Right lobe of liver (tissue), 6 donors: Measurements from ENCODE around the gene LMBRD2. TPM values are rescaled to one million over a fixed set of nuclear protein-coding genes. Genes with fewer than 3 reads are reported as not detected.

Experiments used
- ATAC-seq, 4 donors: fragments of 200-7000 bp; cut with Tn5 transposase; one replicate each; pipeline ENCODE4 v1.9.1; 2020; ENCODE audit warnings: mild to moderate bottlenecking in 4 of 4, moderate library complexity in 4 of 4
- DNase-seq, 3 donors: peaks; one replicate each; pipeline ENCODE4 v3.0.0-alpha.2; 2020
- H3K27ac ChIP-seq, 3 donors: fragments of 200-600 bp; one replicate each; pipeline ENCODE4 v1.8.0; 2022
- H3K27me3 ChIP-seq, 2 donors: fragments of 200-600 bp; one replicate each; pipeline ENCODE4 v1.8.0; 2022
- H3K36me3 ChIP-seq, 4 donors: fragments of 200-600 bp; sonication (generic) in 1 of 4; one replicate each; pipeline versions ENCODE4 v1.5.1 to v1.8.0; 2017 to 2022; ENCODE audit warnings: control low read depth in 1 of 4
- H3K4me1 ChIP-seq, 4 donors: fragments of 200-600 bp; sonication (generic) in 1 of 4; one replicate each; pipeline versions ENCODE4 v1.5.1 to v1.8.0; 2017 to 2022; ENCODE audit warnings: control low read depth in 1 of 4
- H3K4me3 ChIP-seq, 3 donors: fragments of 200-600 bp; one replicate each; pipeline ENCODE4 v1.8.0; 2022
- H3K9me3 ChIP-seq, 4 donors: fragments of 200-600 bp; sonication (generic) in 1 of 4; one replicate each; pipeline versions ENCODE4 v1.5.1 to v1.8.0; 2017 to 2022; ENCODE audit warnings: control low read depth in 1 of 4
- CTCF ChIP-seq, 4 donors: fragments of 200-600 bp in 3 of 4; fragments of 450-650 bp in 1 of 4; IDR thresholded peaks; one replicate each; pipeline versions ENCODE4 v1.5.1 to v1.8.0; 2016 to 2022; ENCODE audit warnings: antibody characterized with exemption in 4 of 4, mild to moderate bottlenecking in 2 of 4
- POLR2A ChIP-seq: fragments of 450-650 bp; IDR thresholded peaks from one replicate; pipeline ENCODE4 v1.6.1; 2017; ENCODE audit warnings: antibody characterized with exemption, mild to moderate bottlenecking
- WGBS: methylation state at CpG from one replicate; pipeline ENCODE4 v1.1.6; 2018; ENCODE audit warnings: low coverage, low lambda C conversion rate; ENCODE audit not compliant: insufficient coverage; ENCODE audit errors: missing lambda C conversion rate; 5-methylcytosine and 5-hydroxymethylcytosine counted together
- intact Hi-C, 2 donors: fragments of 100-400 bp; cut with DNase I; formaldehyde crosslinking; loops; one replicate each; pipeline versions ENCODE4 v1.11.2 to v1.14.1; 2022
- total RNA-seq, 6 experiments: library from RNA; depleted of rRNA in 2 of 6; stranded (reverse); fragments of >200 nt in 2 of 6; fragmentation: NEBNext Ultra II Directional in 3 of 6; extraction: Animal tissue kit (Norgen Biotek cat#: 25700) in 3 of 6; gene quantifications; one replicate each; pipeline versions ENCODE4 v1.1.0 to v1.2.4, GENCODE V29; 2016 to 2023
- donor health status: DM: no; HTN: yes; CAD: no.
- donor health status: DM: no; HTN: no; CAD: no.
- donor health status: DM: no; HTN: no; CAD: no.
- donor health status: DM: no; HTN: yes; CAD: no.
- donor health status: DM: no; HTN: yes; CAD: no.

LMBRD2 gene
- total RNA-seq, 6 experiments from 2014 or later = 8.0 to 13.0 (median 10.5) TPM

DNA sequence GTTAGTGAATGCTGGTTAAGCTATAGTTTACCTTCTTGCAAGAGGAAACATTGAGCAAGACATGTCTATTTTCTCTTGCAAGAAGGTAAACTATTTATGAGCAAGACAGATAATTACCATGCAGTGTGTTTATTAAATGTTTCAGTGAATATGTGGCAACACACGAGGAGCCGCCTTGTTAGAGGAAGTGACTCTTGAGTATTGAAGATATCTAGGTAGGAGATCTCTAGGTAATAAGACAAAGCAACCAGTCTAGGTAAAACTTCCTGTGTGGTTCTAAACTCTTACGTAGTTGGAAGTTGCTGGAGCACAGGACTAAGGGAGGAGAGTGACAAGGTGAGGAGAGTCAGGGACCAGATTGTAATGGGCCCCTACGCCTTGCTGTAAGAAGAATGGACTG, 17.1 kb upstream of the LMBRD2 start:
- intact Hi-C loops = no loop called here
- peaks cover 0 to 59% (median 13%) of the 10 kb centered on the region in 4 donors for H3K36me3 ChIP-seq
- no peaks in the 10 kb centered on the region for H3K27me3 ChIP-seq
- ATAC-seq (no peak), DNase-seq (no peak)
- TF ChIP-seq CTCF (IDR thresholded peaks at IDR 0.05) (no peak), POLR2A (no peak)
- 89% methylated on average over 4 of the region's 4 CpGs for WGBS
- peaks cover 0 to 15% (median 0%) of the 10 kb centered on the region in 4 donors for H3K4me1 ChIP-seq
- no peak overlapping the region for H3K4me3 ChIP-seq
- H3K9me3 ChIP-seq = no peaks in the 10 kb centered on the region
- H3K27ac ChIP-seq = no peak overlapping the region

GRCh38 chr5:36164461-36164860, 12.8 kb upstream of the LMBRD2 start:
- peaks cover 0 to 44% (median 17%) of the 10 kb centered on the region in 4 donors for H3K36me3 ChIP-seq
- DNase-seq (no peak), ATAC-seq (no peak)
- no peaks in the 10 kb centered on the region for H3K27me3 ChIP-seq
- no peak overlapping the region for H3K27ac ChIP-seq
- intact Hi-C loops = no loop called here
- TF ChIP-seq POLR2A = no peak
- no peak for TF ChIP-seq CTCF (IDR thresholded peaks at IDR 0.05)
- 100% methylated on average over 1 of the region's 4 CpGs for WGBS
- no peak overlapping the region for H3K4me3 ChIP-seq
- H3K4me1 ChIP-seq = peaks cover 0 to 21% (median 11%) of the 10 kb centered on the region in 4 donors
- H3K9me3 ChIP-seq = no peaks in the 10 kb centered on the region

DNA sequence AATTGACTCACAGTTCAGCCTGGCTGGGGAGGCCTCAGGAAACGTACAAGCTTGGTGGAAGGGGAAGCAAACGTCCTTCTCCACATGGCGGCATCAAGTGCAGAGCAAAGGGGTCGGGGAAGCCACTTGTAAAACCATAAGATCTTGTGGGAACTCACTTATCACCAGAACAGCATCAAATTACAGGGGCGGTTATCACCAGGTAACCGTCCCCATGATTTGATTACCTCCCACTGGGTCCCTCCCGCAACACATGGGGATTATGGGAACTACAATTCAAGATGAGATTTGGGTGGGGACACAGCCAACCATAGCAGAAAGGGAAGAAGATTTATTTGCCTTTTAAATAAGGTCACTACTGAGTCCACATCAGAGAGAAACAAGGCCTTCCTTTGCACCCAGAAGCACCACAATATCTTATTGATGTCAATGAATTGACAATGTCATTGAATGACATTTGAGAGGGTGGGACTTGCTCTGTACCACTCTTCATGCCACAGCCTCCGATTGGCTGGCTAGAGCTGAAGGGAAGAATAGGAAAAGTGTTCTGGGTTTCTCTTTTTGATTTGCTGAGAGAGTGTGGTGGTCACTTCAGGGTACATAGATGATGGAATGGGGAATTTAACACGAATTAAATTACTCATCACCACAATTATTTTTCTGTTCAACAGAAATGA, 11.3 kb upstream of the LMBRD2 start:
- Histone ChIP-seq H3K36me3 (peaks cover 0 to 34% (median 14%) of the 10 kb centered on the region in 4 donors), H3K27ac (no peak overlapping the region), H3K9me3 (no peaks in the 10 kb centered on the region), H3K4me1 (peaks cover 0 to 34% (median 12%) of the 10 kb centered on the region in 4 donors), H3K27me3 (no peaks in the 10 kb centered on the region), H3K4me3 (no peak overlapping the region)
- intact Hi-C loops = no loop called here
- 87% methylated on average over 8 of the region's 9 CpGs for WGBS
- TF ChIP-seq CTCF (IDR thresholded peaks at IDR 0.05) = no peak
- ATAC-seq (no peak), DNase-seq (no peak)

DNA sequence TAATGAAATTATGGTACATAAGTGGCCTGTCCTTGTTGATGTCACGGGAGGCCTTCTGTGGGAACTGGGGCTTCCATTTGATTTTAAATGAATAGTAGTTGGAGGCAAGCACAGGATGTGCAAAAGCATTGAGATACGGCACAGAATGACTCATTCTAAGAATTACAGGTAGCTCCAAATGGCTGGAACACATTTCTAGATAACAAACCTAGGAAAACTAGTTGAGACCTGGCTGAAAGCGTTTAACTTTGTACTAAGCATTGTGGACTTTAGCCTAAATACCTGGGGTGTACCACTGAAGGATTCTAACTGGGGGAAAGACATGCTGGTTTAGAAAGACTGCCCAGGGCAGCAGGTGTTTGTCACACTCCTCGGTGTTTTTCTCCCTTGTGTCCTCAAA, 9.7 kb upstream of the LMBRD2 start:
- 78% methylated on average over 3 of the region's 4 CpGs for WGBS
- Histone ChIP-seq H3K27me3 (no peaks in the 10 kb centered on the region), H3K4me1 (peaks cover 0 to 34% (median 12%) of the 10 kb centered on the region in 4 donors), H3K27ac (peak overlapping the region in 1 of 3 donors; percentile 58), H3K9me3 (no peaks in the 10 kb centered on the region), H3K4me3 (no peak overlapping the region), H3K36me3 (peaks cover 0 to 26% (median 11%) of the 10 kb centered on the region in 4 donors)
- no peak for DNase-seq
- peak; percentile 9 to 74 (median 30) for ATAC-seq
- intact Hi-C loops = no loop called here
- TF ChIP-seq CTCF (IDR thresholded peaks at IDR 0.05) (no peak), POLR2A (no peak)
